Upper lobe of left lung (tissue), 4 donors: ENCODE results near the gene TBC1D16.

Experiments used
- CTCF ChIP-seq, 6 experiments: fragments of 450-650 bp in 4 of 6; fragments of 200-600 bp in 2 of 6; sonication (generic) in 2 of 6; IDR thresholded peaks; one replicate each; pipeline ENCODE4 v1.5.1; 2016 to 2019; ENCODE audit warnings: antibody characterized with exemption in 6 of 6
- EP300 ChIP-seq, 4 donors: sonication (generic); formaldehyde crosslinking; IDR thresholded peaks; one replicate each; pipeline ENCODE4 v1.5.1; 2017; ENCODE audit warnings: antibody characterized with exemption in 4 of 4, control low read depth in 2 of 4
- POLR2A ChIP-seq, 4 donors: fragments of 450-650 bp; IDR thresholded peaks; one replicate each; pipeline ENCODE4 v1.5.1; 2016 to 2017; ENCODE audit warnings: antibody characterized with exemption in 4 of 4, mild to moderate bottlenecking in 2 of 4
- POLR2AphosphoS5 ChIP-seq, 2 donors: sonication (generic); formaldehyde crosslinking; IDR thresholded peaks; one replicate each; pipeline ENCODE4 v1.5.1; 2017; ENCODE audit warnings: antibody characterized with exemption in 2 of 2

GRCh38 chr17:79919164-79919585 lies 116.5 kb downstream of the TBC1D16 start:
- TF ChIP-seq CTCF (IDR thresholded peaks at IDR 0.05) (peak in 1 of 6 experiments; percentile 24), POLR2A (IDR thresholded peaks at IDR 0.05) (no peak), EP300 (IDR thresholded peaks at IDR 0.05) (no peak), POLR2AphosphoS5 (IDR thresholded peaks at IDR 0.05) (peak; percentile 10 to 51)
